HPDE6-E6E7 (cell line): Measurements from ENCODE around the gene TAGLN2.
"Not testable (repeated sequence)": the region's sequence is repeated elsewhere in the genome, so short reads cannot be mapped to it uniquely, and the experiment has no call there.

ENCODE experiments used
- DNase-seq: peaks from one replicate; pipeline ENCODE4 v3.0.0; 2011; ENCODE audit warnings: missing footprints; ENCODE audit errors: extremely low spot score

TAGLN2 gene

DNA sequence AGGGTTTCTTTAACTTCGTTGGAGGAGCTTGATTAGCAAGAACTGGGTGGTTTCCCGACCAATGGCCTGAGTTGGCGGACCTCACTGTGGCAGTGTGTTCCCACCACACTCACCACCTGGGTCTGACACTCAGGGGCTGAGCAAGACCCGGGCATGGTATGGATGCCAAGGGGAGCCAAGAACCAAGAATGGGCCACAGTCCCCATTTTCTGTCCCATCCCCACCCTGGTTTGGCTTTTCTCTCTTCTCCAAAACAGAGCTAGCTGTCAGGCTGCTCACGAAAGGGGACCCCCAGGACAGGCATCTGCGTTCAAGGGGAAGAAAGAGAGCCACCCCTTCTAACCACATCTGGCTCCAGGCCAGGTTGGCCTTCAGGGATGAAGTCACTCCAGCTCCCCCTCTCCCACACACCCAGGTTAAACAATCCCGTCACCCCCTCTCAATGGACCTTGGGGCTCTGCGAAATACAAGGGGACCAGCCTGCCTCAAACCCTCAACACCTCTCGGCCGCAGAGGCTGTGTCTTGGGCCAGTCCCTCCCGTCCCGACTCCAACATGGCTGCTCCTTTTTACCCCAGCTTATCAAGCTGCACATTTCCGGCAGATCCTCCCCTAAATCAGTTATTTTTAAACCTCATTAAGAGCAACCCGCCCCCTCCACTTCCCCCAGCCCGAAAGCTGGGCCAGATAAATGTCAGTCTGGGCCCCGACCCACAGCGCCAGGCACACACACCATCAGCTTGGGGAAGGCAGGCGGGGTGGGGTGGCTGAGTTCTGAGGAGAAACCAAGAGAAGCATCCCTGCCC, 3.4 kb downstream of the TAGLN2 start:
- DNase-seq = no peak

- no peak for DNase-seq
Observed at GRCh38 chr1:159921251-159921650, 4.1 kb downstream of the TAGLN2 start.

DNA sequence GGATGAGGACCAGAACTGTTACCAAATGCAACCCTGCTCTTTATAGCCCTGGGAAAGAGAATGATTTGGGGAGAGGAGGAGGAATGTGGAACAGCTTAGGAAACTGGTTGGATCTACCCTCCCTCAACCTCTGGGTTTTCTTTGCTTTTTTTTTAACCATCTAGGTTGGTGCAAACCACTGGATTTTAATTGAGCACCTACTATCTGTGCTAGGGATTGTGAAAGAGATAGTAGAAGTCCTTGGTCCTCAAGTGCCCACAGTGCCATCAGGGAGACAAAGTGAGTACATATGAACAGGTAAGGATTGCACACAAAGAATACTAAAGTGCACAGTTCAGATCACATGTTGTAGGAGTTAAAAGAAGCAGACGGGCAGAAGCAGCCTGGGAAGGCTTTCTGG, 4.7 kb downstream of the TAGLN2 start:
- no peak for DNase-seq

- no peak for DNase-seq
Observed at GRCh38 chr1:159920202-159920601, 5.1 kb downstream of the TAGLN2 start.

DNA sequence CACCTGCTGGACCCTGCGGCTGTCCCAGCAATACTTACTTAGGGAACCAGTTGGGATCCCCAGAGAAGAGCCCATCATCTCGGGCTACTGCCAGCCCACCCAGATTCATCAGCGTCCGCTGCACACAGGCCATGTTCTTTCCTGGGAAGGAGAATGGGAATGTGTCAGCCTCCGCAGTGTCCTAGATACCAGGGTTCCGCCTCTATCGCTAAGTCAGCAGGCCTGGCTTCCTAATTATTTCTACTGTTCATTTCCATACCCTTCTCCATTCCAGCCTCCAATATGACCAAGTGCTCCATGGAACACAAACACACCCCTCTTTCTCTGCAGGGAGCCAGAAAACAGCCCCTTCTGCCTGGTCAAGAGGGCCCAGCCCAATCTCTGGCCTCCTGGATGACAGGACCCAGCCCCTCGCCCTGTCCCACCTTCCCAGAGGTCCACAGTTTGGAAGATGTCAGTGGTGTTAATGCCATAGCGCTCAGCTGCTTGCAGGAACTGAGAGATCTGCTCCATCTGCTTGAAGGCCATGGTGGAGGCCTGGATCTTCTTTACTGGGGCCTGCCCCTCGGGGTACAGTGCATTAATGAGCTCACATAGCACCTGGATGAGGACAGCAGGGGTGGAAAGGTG, 6.0 kb downstream of the TAGLN2 start:
- DNase-seq = no peak

- DNase-seq = no peak
Observed at GRCh38 chr1:159918352-159919200, 6.7 kb downstream of the TAGLN2 start.

- no peak for DNase-seq
Observed at GRCh38 chr1:159917533-159918351, 7.6 kb downstream of the TAGLN2 start.

DNA sequence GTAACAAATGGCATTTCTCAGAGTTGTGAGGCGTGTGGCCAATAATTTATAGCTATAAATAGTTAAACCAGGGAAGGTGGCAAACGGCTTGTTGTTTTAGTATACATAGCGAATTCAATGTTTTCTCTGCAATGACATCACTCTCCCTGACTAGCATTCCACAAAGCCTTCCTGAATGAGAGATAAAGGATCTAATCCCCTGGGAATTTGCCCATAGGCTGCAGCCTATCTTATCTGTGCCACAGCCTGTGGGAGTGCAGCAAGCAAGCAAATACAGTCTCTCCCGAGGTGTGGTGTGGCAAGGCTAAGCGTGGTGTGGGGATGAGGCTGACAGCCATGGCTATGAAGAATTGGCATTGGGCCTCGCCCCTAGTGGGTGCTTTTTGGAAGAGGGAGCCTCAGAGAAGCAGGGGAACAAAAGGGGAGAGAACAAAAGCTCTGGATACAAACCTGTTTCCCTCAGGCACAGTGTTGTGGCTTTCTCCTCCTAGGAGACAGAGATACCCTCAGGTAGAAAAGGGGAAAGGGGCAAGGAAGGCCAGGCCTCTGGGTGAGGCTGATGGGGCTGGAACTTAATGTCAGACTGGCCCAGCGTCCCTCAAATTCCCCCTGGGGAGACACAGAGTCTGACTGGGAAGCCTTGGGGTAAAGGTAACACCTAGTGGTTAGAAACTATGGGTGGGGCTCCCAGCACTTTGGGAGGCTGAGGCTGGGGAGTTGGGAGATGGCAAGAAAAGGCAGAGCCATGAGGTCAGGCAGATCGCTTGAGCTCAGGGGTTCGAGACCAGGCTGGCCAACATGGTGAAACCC, 8.9 kb downstream of the TAGLN2 start:
- DNase-seq = no peak

DNA sequence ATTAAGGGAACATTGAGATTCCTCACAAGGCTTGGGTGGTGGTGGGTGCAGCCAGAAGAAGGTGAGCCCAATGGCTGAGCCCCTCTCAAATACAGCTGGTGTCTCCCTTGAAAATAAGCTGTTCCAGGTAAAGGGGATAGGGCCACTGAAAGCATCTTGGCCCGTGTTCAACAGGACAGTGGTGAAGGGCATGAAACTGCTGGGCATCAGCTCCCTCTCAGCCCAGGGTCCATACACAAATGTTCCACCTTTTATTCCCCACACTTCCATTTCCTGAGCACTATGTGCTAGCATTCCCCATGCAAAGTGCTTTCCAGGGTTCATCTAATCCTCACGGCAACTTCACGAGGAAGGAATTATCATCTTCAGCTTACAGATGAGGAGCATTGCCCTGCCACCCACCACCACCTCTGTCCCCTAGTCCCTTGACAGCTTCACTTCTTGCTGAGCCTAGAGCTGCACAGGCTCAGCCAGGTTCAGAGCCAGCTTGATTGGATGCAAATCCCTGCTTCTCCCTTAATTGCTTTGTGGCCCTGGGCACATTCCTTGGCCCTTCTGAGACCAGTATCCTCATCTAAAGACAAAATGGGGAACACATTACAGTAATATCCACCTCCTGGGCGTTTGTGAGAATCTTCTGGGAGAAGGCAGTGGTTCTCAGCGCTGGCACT, 9.6 kb downstream of the TAGLN2 start:
- no peak for DNase-seq

DNA sequence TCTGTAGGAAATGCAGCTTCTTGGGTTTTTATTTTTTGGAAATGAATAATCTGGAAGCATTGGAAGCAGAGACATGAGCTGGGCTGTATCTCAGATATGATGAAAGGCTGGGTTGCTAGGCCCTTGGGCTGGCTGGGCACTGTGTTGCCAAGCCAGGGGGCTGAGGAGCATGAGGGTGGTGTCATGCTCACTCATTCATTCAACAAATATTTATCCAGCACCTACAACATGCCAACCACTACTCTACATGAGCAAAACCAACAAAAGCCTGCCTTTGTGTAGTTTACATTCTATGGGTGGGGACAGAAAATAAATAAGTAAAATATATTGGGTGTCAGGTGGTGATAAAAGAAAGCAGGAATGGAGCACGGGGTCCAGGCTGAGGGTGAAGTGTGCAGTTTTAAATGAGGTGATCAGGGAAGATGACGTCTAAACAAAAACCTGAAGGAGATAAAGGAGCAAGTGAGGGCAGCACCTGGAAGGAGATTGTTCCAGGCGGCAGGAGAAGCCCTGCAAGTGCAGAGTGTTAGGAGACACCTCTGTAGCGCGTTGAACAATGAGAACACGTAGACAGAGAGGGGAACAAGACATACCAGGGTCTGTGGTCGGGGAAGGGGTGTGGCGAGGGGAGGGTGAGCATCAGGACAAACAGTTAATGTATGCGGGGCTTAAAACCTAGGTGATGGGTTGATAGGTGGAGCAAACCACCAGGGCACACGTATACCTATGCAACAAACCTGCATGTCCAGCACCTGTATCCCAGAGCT, 10.9 kb downstream of the TAGLN2 start:
- no peak for DNase-seq

- DNase-seq = no peak
Observed at GRCh38 chr1:159913451-159914192, 11.7 kb downstream of the TAGLN2 start.

DNA sequence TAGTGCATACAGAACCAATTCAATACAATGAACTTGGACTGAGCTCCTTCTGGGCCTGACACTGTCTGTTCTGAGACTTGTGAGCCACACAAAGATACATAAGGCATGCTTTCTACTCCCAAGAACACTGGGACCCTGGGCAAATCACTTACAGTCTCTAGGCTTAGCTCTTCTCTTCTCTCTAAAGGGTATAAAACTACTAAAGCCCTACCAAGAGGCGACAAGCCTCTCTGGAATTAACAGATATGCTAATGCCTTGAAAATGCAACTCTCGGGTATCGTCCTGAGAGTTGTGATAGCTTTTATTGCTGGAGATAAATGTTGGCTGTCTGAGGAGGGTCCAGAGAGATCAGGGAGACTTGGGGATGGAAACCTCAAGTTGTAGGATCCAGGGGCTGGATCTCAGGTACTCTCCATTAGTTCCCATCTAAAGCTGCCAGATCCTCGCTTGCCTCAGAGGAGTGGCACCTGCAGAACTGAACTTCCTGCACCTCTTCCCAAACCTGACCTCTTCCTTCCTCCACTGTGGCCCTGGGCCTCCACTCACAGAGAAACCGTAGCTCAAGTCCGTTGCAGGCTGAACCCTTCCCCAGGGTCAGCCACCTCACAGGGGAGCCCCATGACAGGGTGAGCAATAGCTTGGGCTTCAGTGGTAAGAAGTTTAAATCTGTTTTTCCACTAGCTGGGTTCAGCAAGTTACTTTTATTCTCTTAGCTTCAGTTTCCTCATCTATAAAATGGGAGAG, 13.8 kb downstream of the TAGLN2 start:
- DNase-seq = no peak

GRCh38 chr1:159908031-159908940, 17.0 kb downstream of the TAGLN2 start:
- no peak for DNase-seq

GRCh38 chr1:159906960-159907359, 18.3 kb downstream of the TAGLN2 start:
- no peak for DNase-seq

GRCh38 chr1:159904036-159904435, 21.3 kb downstream of the TAGLN2 start:
- DNase-seq = not testable (repeated sequence)

DNA sequence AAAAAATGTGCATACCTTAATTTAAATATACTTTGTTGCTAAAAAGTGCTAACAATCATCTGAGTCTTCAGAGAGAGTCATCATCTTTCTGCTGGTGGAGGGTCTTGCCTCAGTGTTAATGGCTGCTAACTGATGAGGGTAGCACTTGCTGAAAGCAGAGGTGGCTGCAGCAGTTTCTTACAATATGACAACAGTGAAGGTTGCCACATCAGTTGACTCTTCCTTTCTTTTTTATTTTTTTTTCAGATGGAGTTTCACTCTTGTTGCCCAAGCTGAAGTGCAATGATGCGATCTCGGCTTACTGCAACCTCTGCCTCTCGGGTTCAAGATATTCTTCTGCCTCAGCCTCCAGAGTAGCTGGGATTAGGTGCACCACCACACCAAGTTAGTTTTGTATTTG, 22.8 kb downstream of the TAGLN2 start:
- no peak for DNase-seq
